ENCODE data around the gene ARHGAP25.

- TF ChIP-seq CTCF (IDR thresholded peaks at IDR 0.05) (no peak), POLR2A (IDR thresholded peaks at IDR 0.05) (no peak)
These were observed 136.7 kb downstream of the ARHGAP25 start, which contains the start of gene BMP10 for GRCh38 chr2:68871159-68871764.

All from thyroid gland (tissue), 4 donors.